ENCODE results near the gene CD248.
"Not testable (repeated sequence)": the region's sequence is repeated elsewhere in the genome, so short reads cannot be mapped to it uniquely, and the experiment has no call there.

Gene CD248

GRCh38 chr11:66287211-66287888 is 29.5 kb downstream of the CD248 start:
- no peak for DNase-seq

GRCh38 chr11:66286699-66287098 is 30.1 kb downstream of the CD248 start:
- no peak for DNase-seq

DNA sequence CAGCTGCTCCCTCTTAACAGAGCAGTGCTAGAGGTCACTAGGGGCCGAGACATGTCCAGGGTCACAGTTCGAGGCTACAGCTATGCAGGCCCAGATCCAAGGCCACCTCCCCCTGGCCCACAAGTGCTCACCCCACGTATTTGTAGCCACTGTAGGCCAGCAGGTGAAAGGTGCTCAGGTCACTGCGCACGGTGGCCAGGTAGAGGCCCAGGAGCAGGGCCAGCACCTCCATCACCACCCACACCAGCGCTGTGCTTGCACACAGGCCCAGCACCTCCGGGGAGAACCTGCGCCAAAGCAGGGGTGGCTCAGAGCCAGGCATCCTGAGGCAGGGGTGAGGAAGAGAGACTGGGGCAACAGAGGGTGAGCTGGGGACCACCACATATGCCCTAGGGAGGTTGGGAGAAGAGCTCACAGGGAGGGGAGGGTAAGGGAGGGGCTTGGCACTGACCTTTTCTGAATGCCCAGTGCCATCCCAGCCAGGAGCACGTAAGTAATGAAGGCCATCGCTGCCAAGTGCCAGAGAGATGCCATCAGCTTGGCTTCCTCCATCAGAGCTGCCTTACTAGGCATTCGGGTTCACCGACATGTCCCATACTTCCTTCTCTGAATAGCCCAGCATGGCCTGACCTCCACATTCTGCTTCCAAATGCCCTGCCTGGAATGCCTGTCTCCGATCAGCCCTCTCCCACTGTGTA is 31.4 kb downstream of the CD248 start:
- no peak for DNase-seq

DNA sequence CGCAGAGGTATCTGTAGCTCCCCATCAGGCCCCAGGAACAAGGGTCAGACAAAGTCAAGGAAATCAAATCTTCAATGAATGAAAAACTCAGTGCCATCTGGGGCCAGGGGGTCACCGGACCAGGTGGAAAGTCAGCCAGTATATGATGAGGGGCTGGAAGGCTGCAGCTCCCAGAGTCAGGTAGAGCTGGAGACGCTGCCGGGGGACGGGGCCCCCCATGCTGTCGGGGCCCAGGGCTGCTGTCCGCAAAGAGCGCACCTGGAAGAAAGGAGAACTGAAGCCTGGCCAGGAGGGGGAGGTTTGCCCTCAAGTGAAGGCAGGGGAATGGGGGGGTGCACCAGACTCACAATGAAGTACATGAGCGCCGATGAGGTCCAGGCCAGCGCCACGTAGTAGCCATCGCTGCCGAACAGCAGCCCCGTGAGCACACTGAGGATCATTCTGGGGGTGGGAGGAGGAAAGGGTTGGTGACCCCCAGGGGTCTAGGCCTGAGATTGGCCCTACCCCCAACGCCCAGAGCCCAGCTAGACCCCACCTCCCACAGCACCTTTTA is 32.2 kb downstream of the CD248 start:
- DNase-seq = no peak

GRCh38 chr11:66283461-66284105 is 33.3 kb downstream of the CD248 start:
- DNase-seq = no peak

- peak; percentile 96 to 99 for DNase-seq
Measured at GRCh38 chr11:66282468-66283455, 34.1 kb downstream of the CD248 start.

DNA sequence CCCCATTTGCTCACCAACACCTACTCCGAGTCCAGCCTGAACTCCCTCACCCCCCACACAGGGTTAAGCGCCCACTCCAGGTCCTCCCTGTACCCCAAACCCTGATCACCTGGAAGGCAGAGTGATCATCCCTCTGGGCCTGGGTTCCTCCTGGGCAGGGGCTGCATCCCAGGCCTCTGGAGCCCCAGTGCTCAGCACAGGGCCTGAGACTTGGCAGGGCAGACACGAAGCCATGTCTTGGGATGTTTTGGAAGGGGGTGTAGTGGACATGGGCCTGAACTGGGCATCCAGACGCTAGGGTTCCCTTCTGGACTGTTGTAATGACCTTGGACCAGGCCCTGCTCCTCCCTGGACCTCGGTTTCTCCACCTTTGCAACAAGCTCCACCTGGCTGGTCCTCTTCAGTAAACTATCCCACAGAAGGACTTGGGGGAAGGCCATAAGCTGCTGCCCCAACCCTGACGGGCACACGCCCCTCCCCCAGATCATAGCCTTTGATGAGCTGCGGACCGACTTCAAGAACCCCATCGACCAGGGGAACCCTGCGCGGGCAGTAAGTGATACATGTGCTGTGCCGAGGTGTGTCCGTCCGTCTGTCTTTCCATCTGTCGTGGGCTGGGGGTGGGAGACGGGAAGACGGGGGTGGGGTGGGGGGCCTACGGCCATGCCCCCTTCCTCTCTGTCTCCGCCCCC is 34.9 kb downstream of the CD248 start:
- DNase-seq = no peak

DNA sequence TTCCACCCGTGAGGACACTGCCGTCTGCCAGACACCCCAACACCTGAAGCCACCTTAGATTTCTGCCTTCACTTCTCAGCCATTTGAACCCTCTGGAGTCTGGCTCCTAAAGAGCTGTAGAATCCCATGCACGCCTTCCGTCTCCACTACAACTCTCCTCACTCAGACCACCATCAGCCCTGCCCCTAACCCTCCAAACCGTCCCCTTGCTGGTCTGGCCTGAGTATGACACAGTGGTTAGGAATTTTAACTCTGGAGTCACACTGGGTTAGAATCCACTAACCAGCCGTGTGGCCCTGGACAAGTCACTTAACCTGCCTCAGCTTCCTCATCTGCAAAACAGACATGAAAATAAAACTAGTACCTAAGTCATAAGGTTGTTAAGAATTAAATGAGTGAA is 35.8 kb downstream of the CD248 start:
- DNase-seq = no peak

- DNase-seq = no peak
Measured at GRCh38 chr11:66280428-66280827, 36.4 kb downstream of the CD248 start.

DNA sequence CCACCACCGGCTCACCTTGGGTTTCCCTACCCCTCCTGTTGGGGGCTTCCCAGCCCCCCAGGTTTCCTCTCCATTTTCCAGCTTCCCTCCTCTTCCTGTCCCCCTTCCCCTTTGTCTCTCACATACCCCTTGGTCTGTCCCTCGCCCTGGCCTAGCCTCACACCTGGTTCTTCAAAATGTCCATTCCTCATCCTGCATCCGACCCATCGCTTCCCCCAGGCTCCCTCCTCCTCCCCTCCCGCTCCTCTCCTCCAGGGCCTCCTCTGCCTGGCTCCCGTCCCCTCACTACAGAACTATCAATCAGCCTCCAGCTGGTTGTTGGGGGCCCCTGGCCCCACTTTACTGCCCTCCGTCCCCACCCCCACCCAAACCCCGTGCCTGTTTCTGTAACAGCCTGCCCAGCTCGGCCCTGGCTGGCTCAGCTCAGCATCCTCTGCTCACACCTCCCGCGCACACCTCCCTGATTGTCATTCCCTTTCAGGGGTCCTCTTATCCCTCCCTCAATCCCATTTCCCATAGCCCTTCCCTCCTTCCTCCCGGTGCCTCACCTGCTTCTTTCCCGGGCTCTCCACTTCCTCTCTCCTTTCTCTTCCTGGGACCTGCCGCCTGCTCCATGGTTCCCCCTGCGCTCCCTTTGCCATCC is 37.6 kb downstream of the CD248 start:
- no peak for DNase-seq

DNA sequence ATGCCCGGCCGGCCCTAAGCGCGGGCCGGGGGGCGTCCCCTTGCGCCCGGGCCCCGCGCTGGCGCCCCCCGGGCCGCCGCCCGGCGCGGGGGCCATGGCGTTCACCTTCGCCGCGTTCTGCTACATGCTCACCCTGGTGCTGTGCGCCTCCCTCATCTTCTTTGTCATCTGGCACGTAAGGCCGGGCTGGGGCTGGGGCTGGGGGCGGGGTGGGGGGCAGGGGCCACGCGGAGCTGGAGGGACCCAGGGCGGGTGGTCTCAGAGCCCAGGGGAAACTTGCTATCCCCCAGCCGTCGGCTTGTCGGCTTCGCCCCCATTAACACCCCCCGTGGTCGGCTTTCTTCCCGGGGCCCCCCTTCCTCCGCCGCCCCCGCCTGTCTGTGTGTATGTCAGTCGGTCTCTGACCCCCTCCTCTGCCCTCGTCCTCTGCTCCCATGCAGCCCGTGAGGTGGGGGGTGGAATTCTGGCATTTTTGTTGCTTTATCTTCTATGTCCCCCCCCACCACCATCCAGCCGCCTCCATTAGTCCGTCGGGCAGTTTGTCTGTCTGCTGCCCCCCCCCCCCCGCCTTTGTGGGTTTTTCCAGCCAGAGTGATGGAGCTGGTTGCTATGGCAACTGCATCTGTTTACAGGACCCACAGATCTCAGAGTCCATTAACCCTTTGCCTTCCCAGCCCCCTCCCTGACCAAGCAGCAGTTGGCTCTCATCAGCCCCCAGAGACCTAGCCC is 38.3 kb downstream of the CD248 start:
- DNase-seq = no peak

DNA sequence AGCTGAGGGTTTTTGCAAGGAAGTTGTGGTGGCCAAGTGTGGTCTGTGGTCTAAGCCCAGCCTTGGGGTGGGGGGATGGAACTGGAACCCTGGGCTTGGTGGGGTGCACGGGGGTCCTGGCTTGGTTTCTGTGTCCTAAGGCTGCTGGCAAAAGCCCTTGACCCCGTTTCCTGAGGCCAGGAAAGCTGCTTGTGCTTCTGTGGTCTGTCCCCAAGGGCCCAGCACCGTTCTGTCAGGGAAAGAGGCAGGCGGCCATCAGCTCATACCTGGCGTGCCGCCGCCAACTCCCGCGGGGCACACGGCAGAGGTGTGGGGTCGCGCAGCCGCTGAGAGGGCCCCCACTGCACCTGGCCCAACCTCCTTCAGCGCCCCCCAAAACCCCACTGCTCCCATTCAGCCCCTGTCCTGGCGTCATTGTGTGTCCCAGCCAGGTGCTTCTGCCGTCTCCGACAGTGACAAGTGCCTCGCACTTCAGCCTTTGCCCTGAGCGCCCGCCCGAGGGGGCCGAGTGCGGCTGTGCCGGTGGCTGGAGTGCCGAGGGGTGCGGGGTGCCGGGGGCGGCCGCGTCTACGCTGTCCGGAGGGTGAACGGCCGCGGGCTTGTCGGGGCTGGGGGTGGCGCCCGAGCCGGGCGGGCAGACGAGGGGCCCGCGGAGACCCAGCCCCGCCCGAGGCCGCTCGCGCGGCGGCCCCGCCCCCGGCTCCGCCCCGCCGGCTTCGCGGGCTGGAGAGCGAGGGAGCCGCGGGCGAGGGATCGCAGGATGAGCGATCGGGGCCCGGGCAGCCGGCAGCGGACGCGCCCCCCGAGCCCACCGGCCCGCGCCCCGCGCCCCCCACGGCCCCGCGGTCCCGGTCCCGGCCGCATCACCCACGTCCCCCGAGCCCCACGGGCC is 39.1 kb downstream of the CD248 start, which contains the start of gene CNIH2:
Gene CNIH2, plus strand, starts transcription at position 705 of the 892 bp plus-strand sequence. CDS start 282 bp downstream, outside the sequence.
- DNase-seq = peak; percentile 40 to 59

DNA sequence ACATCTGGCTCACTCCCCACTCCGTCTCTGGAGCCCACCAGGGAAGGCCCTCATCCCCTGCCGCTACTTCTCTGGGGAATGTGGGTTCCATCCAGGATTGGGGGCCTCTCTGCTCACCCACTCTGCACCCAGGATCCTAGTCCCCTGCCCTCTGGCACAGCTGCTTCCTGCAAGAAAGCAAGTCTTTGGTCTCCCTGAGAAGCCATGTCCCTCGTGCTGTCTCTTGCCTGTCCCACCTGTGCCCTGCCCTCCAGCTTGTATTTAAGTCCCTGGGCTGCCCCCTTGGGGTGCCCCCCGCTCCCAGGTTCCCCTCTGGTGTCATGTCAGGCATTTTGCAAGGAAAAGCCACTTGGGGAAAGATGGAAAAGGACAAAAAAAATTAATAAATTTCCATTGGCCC is 39.8 kb downstream of the CD248 start:
- DNase-seq = not testable (repeated sequence)

GRCh38 chr11:66276619-66277018 is 40.2 kb downstream of the CD248 start:
- DNase-seq = not testable (repeated sequence)

DNA sequence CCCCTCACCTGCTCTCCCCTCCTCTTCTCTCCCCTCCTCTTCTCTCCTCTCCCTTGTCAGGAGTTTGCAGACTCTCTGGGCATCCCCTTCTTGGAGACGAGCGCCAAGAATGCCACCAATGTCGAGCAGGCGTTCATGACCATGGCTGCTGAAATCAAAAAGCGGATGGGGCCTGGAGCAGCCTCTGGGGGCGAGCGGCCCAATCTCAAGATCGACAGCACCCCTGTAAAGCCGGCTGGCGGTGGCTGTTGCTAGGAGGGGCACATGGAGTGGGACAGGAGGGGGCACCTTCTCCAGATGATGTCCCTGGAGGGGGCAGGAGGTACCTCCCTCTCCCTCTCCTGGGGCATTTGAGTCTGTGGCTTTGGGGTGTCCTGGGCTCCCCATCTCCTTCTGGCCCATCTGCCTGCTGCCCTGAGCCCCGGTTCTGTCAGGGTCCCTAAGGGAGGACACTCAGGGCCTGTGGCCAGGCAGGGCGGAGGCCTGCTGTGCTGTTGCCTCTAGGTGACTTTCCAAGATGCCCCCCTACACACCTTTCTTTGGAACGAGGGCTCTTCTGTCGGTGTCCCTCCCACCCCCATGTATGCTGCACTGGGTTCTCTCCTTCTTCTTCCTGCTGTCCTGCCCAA is 40.7 kb downstream of the CD248 start:
- no peak for DNase-seq

DNA sequence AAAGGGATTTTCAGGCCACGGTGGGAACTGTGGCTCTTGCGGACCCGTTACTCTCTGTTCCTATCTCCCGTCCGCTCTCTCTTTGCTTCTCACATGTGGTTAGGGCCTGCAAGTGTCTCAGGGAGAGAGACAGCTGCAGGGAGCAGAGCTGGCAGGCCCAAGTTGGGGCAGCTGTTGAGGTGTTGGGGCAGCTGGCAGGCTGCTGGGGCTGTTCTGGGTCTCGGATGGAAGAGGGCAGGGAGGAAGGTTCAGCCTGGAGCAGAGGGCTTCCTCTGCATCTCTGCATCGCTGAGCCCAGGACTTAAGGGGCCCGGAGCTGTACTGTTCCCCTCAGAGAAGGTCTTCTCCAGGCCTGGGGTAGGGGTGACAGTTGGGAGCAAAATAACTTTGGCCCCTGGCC is 41.4 kb downstream of the CD248 start:
- DNase-seq = no peak

DNA sequence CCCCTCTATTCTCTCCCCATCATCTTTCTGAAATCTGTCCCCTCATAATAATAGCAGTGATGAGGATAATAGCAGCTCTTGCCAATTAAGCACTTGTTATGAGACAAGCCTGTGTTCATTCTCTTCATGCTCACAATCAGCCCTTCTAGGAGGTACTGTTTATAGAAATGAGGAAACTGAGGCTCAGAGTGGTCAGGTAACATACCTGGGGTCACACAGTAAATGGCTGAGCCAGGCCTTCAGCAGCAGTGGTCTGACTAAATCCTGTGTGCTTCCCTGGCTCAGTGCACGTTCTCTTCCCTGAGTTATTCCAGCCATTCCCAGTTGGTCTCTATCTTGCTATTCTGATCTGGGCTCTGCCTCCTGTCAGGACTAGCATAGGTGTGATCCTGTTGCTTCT is 42.6 kb downstream of the CD248 start:
- DNase-seq = no peak

GRCh38 chr11:66272596-66272995 is 44.2 kb downstream of the CD248 start:
- DNase-seq = no peak

- no peak for DNase-seq
Measured at GRCh38 chr11:66271816-66272215, 45.0 kb downstream of the CD248 start.
